Neural cell (in vitro differentiated cells): ENCODE measurements around the gene ETNK2.

Experiments
- EP300 ChIP-seq: fragments of 450-650 bp; conservative IDR thresholded peaks from 2 replicates; pipeline ENCODE4 v1.6.1; 2014; ENCODE audit warnings: antibody characterized with exemption, mild to moderate bottlenecking, moderate library complexity; ENCODE audit not compliant: poor library complexity, severe bottlenecking
- EZH2 ChIP-seq: fragments of 200-600, 300-800 bp; shearing (Covaris generic), sonication (generic); IDR thresholded peaks from 2 replicates; pipeline ENCODE4 v1.6.1; 2014; ENCODE audit warnings: antibody characterized with exemption, low read length, borderline replicate concordance, mild to moderate bottlenecking; ENCODE audit not compliant: insufficient read depth, poor library complexity, severe bottlenecking
- MXI1 ChIP-seq: fragments of 450-650 bp; conservative IDR thresholded peaks from 2 replicates; pipeline ENCODE4 v1.6.1; 2014; ENCODE audit warnings: antibody characterized with exemption, mild to moderate bottlenecking; ENCODE audit not compliant: poor library complexity, severe bottlenecking
- POLR2AphosphoS5 ChIP-seq: IDR thresholded peaks from 2 replicates; pipeline ENCODE4 v1.6.1; 2012
- RAD21 ChIP-seq: fragments of 450-650 bp; conservative IDR thresholded peaks from 2 replicates; pipeline ENCODE4 v1.6.1; 2014; ENCODE audit warnings: antibody characterized with exemption, mild to moderate bottlenecking, moderate library complexity
- SMC3 ChIP-seq: fragments of 450-650 bp; conservative IDR thresholded peaks from 2 replicates; pipeline ENCODE4 v1.6.1; 2014; ENCODE audit warnings: antibody characterized with exemption, mild to moderate bottlenecking, moderate library complexity; ENCODE audit not compliant: poor library complexity
- TAF1 ChIP-seq: IDR thresholded peaks from 2 replicates; pipeline ENCODE4 v1.6.1; 2012; ENCODE audit warnings: low read depth
- TF ChIP-seq, protein P1 (sequence below): fragments of 450-650 bp; IDR thresholded peaks from 2 replicates; pipeline ENCODE4 v1.5.1; 2014; ENCODE audit warnings: antibody characterized with exemption, mild to moderate bottlenecking, moderate library complexity; ENCODE audit not compliant: poor library complexity, severe bottlenecking
- TF ChIP-seq, protein P2 (sequence below): IDR thresholded peaks from 2 replicates; pipeline ENCODE4 v1.6.1; 2012; ENCODE audit warnings: borderline replicate concordance

DNA sequence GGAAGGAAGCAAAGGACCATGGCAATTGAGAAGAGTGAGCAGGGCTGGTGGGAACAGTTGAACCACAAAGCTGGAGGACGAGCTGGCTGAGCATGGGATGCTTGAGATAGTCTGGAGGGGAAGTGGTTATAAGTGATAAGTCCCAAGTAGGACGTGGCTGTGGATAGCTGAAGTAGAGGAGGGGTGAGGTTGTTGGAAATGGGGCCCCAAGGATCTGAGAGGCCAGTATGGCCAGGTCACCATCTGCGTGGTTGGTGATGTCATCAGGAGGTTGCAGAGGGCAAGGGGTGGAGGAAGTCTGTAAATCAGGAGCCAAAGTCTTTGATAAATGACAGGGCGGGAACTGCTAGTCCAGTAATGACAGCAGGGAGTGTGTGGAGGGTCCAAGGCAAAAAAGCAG is 25.3 kb upstream of the ETNK2 start:
- TF ChIP-seq, protein P1, sequence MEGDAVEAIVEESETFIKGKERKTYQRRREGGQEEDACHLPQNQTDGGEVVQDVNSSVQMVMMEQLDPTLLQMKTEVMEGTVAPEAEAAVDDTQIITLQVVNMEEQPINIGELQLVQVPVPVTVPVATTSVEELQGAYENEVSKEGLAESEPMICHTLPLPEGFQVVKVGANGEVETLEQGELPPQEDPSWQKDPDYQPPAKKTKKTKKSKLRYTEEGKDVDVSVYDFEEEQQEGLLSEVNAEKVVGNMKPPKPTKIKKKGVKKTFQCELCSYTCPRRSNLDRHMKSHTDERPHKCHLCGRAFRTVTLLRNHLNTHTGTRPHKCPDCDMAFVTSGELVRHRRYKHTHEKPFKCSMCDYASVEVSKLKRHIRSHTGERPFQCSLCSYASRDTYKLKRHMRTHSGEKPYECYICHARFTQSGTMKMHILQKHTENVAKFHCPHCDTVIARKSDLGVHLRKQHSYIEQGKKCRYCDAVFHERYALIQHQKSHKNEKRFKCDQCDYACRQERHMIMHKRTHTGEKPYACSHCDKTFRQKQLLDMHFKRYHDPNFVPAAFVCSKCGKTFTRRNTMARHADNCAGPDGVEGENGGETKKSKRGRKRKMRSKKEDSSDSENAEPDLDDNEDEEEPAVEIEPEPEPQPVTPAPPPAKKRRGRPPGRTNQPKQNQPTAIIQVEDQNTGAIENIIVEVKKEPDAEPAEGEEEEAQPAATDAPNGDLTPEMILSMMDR: no peak
- no peak for TF ChIP-seq RAD21
- TF ChIP-seq POLR2AphosphoS5: no peak
- no peak for TF ChIP-seq TAF1
- no peak for TF ChIP-seq EZH2
- TF ChIP-seq, protein P2, sequence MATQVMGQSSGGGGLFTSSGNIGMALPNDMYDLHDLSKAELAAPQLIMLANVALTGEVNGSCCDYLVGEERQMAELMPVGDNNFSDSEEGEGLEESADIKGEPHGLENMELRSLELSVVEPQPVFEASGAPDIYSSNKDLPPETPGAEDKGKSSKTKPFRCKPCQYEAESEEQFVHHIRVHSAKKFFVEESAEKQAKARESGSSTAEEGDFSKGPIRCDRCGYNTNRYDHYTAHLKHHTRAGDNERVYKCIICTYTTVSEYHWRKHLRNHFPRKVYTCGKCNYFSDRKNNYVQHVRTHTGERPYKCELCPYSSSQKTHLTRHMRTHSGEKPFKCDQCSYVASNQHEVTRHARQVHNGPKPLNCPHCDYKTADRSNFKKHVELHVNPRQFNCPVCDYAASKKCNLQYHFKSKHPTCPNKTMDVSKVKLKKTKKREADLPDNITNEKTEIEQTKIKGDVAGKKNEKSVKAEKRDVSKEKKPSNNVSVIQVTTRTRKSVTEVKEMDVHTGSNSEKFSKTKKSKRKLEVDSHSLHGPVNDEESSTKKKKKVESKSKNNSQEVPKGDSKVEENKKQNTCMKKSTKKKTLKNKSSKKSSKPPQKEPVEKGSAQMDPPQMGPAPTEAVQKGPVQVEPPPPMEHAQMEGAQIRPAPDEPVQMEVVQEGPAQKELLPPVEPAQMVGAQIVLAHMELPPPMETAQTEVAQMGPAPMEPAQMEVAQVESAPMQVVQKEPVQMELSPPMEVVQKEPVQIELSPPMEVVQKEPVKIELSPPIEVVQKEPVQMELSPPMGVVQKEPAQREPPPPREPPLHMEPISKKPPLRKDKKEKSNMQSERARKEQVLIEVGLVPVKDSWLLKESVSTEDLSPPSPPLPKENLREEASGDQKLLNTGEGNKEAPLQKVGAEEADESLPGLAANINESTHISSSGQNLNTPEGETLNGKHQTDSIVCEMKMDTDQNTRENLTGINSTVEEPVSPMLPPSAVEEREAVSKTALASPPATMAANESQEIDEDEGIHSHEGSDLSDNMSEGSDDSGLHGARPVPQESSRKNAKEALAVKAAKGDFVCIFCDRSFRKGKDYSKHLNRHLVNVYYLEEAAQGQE: no peak
- TF ChIP-seq EP300: no peak
- no peak for TF ChIP-seq MXI1
- TF ChIP-seq SMC3: no peak
